Endothelial cell of umbilical vein (primary cell): ENCODE data around the gene ZNF679. TPM values are rescaled to one million over a fixed set of nuclear protein-coding genes. Genes with fewer than 3 reads are reported as not detected.
"Not testable (repeated sequence)": the region's sequence is repeated elsewhere in the genome, so short reads cannot be mapped to it uniquely, and the experiment has no call there.

ENCODE experiments used
- Bru-seq: library from RNA; stranded (reverse); fragments of 400-500 nt; gene quantifications from one replicate; lab custom pipeline; 2021; lab: Mats Ljungman, UMichigan
- BruChase-seq, 2 experiments: library from RNA; stranded (reverse); fragments of 400-500 nt; gene quantifications; one replicate each; lab custom pipeline; 2021; lab: Mats Ljungman, UMichigan
- BruUV-seq: library from RNA; stranded (reverse); fragments of 400-500 nt; replicated peaks from 2 replicates; lab custom pipeline; 2021; lab: Mats Ljungman, UMichigan
- CTCF ChIA-PET: fragments of 300-600, 350-600 bp; sonication (Branson Sonifier 250); formaldehyde crosslinking; loops from one replicate; lab custom pipeline; 2021; ENCODE audit warnings: antibody characterized with exemption, inconsistent platforms; lab: Charles Lee
- POLR2A ChIA-PET: fragments of 300-600, 350-600 bp; sonication (Branson Sonifier 250); formaldehyde crosslinking; loops from one replicate; lab custom pipeline; 2021; ENCODE audit warnings: antibody characterized with exemption, inconsistent platforms; lab: Charles Lee
- DNase-seq: peaks from one replicate; pipeline ENCODE4 v3.0.0-alpha.2; 2011; ENCODE audit warnings: low read depth, low spot score
- FAIRE-seq: peaks from 2 replicates; lab custom pipeline; 2011; peaks lifted over from hg19 to GRCh38; lab: Jason Lieb, UNC
- H2AFZ ChIP-seq: 2 replicates; pipeline ENCODE4 v1.6.0; 2012; ENCODE audit warnings: low read depth, low read length, control low read depth, inconsistent platforms
- H3K27ac ChIP-seq: 2 replicates; pipeline ENCODE4 v1.5.1; 2011; ENCODE audit warnings: low read depth, mild to moderate bottlenecking, control low read depth, low read length, moderate library complexity; ENCODE audit not compliant: insufficient read depth
- H3K27me3 ChIP-seq, 2 experiments: 2 replicates each; pipeline versions ENCODE4 v1.6.0 to v1.6.1; 2011; ENCODE audit warnings: low read length in 2 of 2, mixed read lengths in 1 of 2; ENCODE audit not compliant: control insufficient read depth in 2 of 2, insufficient read depth in 2 of 2
- H3K36me3 ChIP-seq, 2 experiments: 2 replicates in 1 of 2; 3 replicates in 1 of 2; pipeline ENCODE4 v1.5.1; 2011; ENCODE audit warnings: low read length in 2 of 2, mild to moderate bottlenecking in 1 of 2, moderate library complexity in 1 of 2; ENCODE audit not compliant: control insufficient read depth in 2 of 2, insufficient read depth in 2 of 2; ENCODE audit errors: extremely low read depth in 1 of 2
- H3K4me1 ChIP-seq: 3 replicates; pipeline ENCODE4 v1.5.1; 2011; ENCODE audit warnings: mild to moderate bottlenecking, low read length; ENCODE audit not compliant: control insufficient read depth, insufficient read depth; ENCODE audit errors: extremely low read depth
- H3K4me2 ChIP-seq: 2 replicates; pipeline ENCODE4 v1.6.1; 2011; ENCODE audit warnings: low read length, control low read depth, mixed read lengths; ENCODE audit not compliant: insufficient read depth
- H3K4me3 ChIP-seq, 3 experiments: fragments of 200-600 bp in 1 of 3; sonication (generic), shearing (Covaris generic) in 1 of 3; replicated peaks in 1 of 3; 2 replicates each; pipeline ENCODE4 v1.5.1; 2011 to 2016; ENCODE audit warnings: control low read depth in 3 of 3, low read length in 3 of 3, mild to moderate bottlenecking in 2 of 3, inconsistent platforms in 1 of 3, low read depth in 1 of 3, moderate library complexity in 1 of 3; ENCODE audit not compliant: insufficient read depth in 1 of 3
- H3K79me2 ChIP-seq: 2 replicates; pipeline ENCODE4 v1.6.0; 2012; ENCODE audit warnings: low read length, inconsistent platforms; ENCODE audit not compliant: control insufficient read depth, insufficient read depth
- H3K9ac ChIP-seq: replicated peaks from 2 replicates; pipeline ENCODE3; 2011; ENCODE audit warnings: low read length, control low read depth; ENCODE audit not compliant: insufficient read depth; ENCODE audit errors: extremely low read depth
- H3K9me1 ChIP-seq: replicated peaks from 3 replicates; pipeline ENCODE4 v1.6.0; 2011; ENCODE audit warnings: mild to moderate bottlenecking, low read length; ENCODE audit not compliant: control insufficient read depth, insufficient read depth; ENCODE audit errors: extremely low read depth
- H3K9me3 ChIP-seq: replicated peaks from 2 replicates; pipeline ENCODE4 v1.5.1; 2012; ENCODE audit warnings: low read length, inconsistent platforms; ENCODE audit not compliant: control insufficient read depth, insufficient read depth
- H4K20me1 ChIP-seq: replicated peaks from 2 replicates; pipeline ENCODE3; 2011; ENCODE audit warnings: mild to moderate bottlenecking, low read length; ENCODE audit not compliant: control insufficient read depth, insufficient read depth; ENCODE audit errors: extremely low read depth
- EZH2 ChIP-seq: IDR thresholded peaks from 2 replicates; pipeline ENCODE4 v1.6.1; 2012; ENCODE audit warnings: borderline replicate concordance, low read depth, mild to moderate bottlenecking, moderate library complexity, low read length, inconsistent platforms; ENCODE audit not compliant: severe bottlenecking
- FOS ChIP-seq: IDR thresholded peaks from 2 replicates; pipeline ENCODE4 v1.6.1; 2011; ENCODE audit warnings: mild to moderate bottlenecking, low read length, moderate library complexity, borderline replicate concordance; ENCODE audit not compliant: insufficient read depth
- GATA2 ChIP-seq: IDR thresholded peaks from 2 replicates; pipeline ENCODE4 v1.7.0; 2011; ENCODE audit warnings: low read depth, mild to moderate bottlenecking, moderate library complexity, mixed read lengths, low read length; ENCODE audit not compliant: insufficient read length, insufficient read depth
- JUN ChIP-seq: IDR thresholded peaks from 2 replicates; pipeline ENCODE4 v1.6.1; 2011; ENCODE audit warnings: borderline replicate concordance, low read depth; ENCODE audit not compliant: insufficient read length, insufficient read depth
- MYC ChIP-seq: IDR thresholded peaks from one replicate; pipeline ENCODE4 v1.6.1; 2011; ENCODE audit warnings: mild to moderate bottlenecking, low read depth, low read length
- POLR2A ChIP-seq: IDR thresholded peaks from 2 replicates; pipeline ENCODE4 v1.6.1; 2012; ENCODE audit warnings: low read depth, mild to moderate bottlenecking, control low read depth, low read length
- POLR2AphosphoS5 ChIP-seq: IDR thresholded peaks from 2 replicates; pipeline ENCODE4 v1.6.1; 2012; ENCODE audit warnings: low read depth, mild to moderate bottlenecking, control low read depth, low read length, moderate library complexity; ENCODE audit not compliant: insufficient read depth
- dilution Hi-C: fragments of 300-500 bp; cut with MboI; formaldehyde crosslinking; loops from one replicate; pipeline ENCODE4 v1.15.0; 2019; ENCODE audit warnings: low sequenced_read_pairs; ENCODE audit not compliant: extremely low pct_ligation_motif_present
- intact Hi-C: fragments of 100-400 bp; cut with micrococcal nuclease; formaldehyde crosslinking; loops from one replicate; pipeline ENCODE4 v1.10.0; 2022
- long read RNA-seq: library from polyadenylated mRNA; stranded (forward); transcript quantifications from one replicate; pipeline ENCODE4 v2.0.0, GENCODE V29; 2021
- polyA minus RNA-seq, 3 experiments: library from RNA; depleted of rRNA, polyadenylated mRNA; stranded (reverse); fragments of >200 nt; gene quantifications; 1 replicate in 1 of 3; 2 replicates in 2 of 3; pipeline ENCODE4 v1.2.3, GENCODE V29; 2011
- polyA plus RNA-seq, 4 experiments: library from polyadenylated mRNA; depleted of rRNA in 3 of 4; stranded (reverse) in 3 of 4; unstranded in 1 of 4; fragments of >200 nt; gene quantifications; 2 replicates each; pipeline versions ENCODE4 v1.2.1 to v1.2.3, GENCODE V29; 2011 to 2012; ENCODE audit warnings: missing spikeins in 1 of 4
- total RNA-seq: library from RNA; stranded (reverse); gene quantifications from 2 replicates; pipeline ENCODE4 v1.2.3, GENCODE V29; 2021
- TF ChIP-seq, protein P1 (sequence below), 2 donors: IDR thresholded peaks; 1 replicate in 1 of 2; 2 replicates in 1 of 2; pipeline ENCODE4 v1.5.1; 2011; ENCODE audit warnings: low read length in 2 of 2, mild to moderate bottlenecking in 2 of 2, moderate library complexity in 2 of 2, control low read depth in 1 of 2, inconsistent platforms in 1 of 2, low read depth in 1 of 2; ENCODE audit not compliant: insufficient read depth in 1 of 2; ENCODE audit errors: extremely low read depth in 1 of 2
- TF ChIP-seq, protein P2 (sequence below): IDR thresholded peaks from 2 replicates; pipeline ENCODE4 v1.6.1; 2011; ENCODE audit not compliant: insufficient read depth, insufficient read length

ZNF679 gene
- total RNA-seq, result not detected in 2 replicates
- polyA plus RNA-seq, result not detected in 2 replicates
- polyA plus RNA-seq (2011; cell fraction: cytosol; rRNA removed), result not detected in 2 replicates
- not detected in 2 replicates for polyA plus RNA-seq (2011; cell fraction: nucleus; rRNA removed)
- polyA plus RNA-seq (2012), result not detected in 2 replicates
- polyA minus RNA-seq, result not detected in 2 replicates
- not detected for polyA minus RNA-seq (2011; cell fraction: cytosol; rRNA and poly(A)+ RNA removed)
- not detected in 2 replicates for polyA minus RNA-seq (2011; cell fraction: nucleus; rRNA and poly(A)+ RNA removed)
- Bru-seq, nascent RNA, result not detected
- not detected for BruChase-seq, experiment 1, labeled RNA remaining after a 6-hour chase
- not detected for BruChase-seq, experiment 2, labeled RNA remaining after a 2-hour chase
- long read RNA-seq, result 0 reads

- H3K9me1 ChIP-seq, DNase-seq, H3K4me2 ChIP-seq, dilution Hi-C loops, H3K36me3 ChIP-seq, H3K4me3 ChIP-seq, CTCF ChIA-PET, BruUV-seq, H3K27ac ChIP-seq, H3K79me2 ChIP-seq, H3K9ac ChIP-seq, H4K20me1 ChIP-seq, POLR2A ChIA-PET, H3K27me3 ChIP-seq, intact Hi-C loops, FAIRE-seq, H2AFZ ChIP-seq, H3K9me3 ChIP-seq, H3K4me1 ChIP-seq: not testable (repeated sequence)
Observed at GRCh38 chr7:64228174-64228573, at the start of gene ZNF679. TSS of gene ZNF679 (plus strand) at chr7:64228474. CDS start at chr7:64249118, 20,644 bp downstream.

DNA sequence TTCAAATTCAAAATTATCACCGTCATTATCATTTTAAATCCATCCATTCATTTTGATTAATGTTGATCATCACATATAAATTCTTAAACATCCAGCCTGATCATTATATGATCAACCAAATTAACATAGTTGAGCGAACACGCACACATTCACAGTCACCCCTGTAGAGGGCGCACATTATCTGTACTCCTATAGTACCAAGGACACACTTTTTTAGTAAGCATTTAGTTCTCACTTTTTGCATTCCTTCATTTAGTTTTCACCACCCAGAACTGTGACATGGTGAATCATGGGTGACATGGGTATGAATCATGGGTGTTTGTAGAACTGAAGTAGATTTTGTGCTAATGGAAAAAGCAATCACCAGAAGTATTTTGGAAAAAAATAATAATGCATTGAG is 47.3 kb upstream of the ZNF679 start:
- intact Hi-C loops, result no loop called here
- Histone ChIP-seq H3K4me1 (no peaks in the 10 kb centered on the region), H3K4me2 (no peak overlapping the region), H3K27me3 (no peaks in the 10 kb centered on the region), H3K4me3 (no peak overlapping the region), H3K27ac (no peak overlapping the region), H3K79me2 (no peaks in the 10 kb centered on the region), H3K9ac (no peak overlapping the region), H2AFZ (no peak overlapping the region), H3K36me3 (no peaks in the 10 kb centered on the region), H3K9me3 (peaks cover 2% of the 10 kb centered on the region), H4K20me1 (no peaks in the 10 kb centered on the region), H3K9me1 (no peaks in the 10 kb centered on the region)
- dilution Hi-C loops, result no loop called here
- POLR2A ChIA-PET, result no interaction called here
- BruUV-seq, result no TSS peak
- FAIRE-seq (no peak), DNase-seq (no peak)
- CTCF ChIA-PET, result no interaction called here
- TF ChIP-seq POLR2A (no peak), FOS (no peak), MYC (no peak), POLR2AphosphoS5 (no peak), GATA2 (no peak), JUN (no peak), EZH2 (no peak)
- TF ChIP-seq, protein P1, sequence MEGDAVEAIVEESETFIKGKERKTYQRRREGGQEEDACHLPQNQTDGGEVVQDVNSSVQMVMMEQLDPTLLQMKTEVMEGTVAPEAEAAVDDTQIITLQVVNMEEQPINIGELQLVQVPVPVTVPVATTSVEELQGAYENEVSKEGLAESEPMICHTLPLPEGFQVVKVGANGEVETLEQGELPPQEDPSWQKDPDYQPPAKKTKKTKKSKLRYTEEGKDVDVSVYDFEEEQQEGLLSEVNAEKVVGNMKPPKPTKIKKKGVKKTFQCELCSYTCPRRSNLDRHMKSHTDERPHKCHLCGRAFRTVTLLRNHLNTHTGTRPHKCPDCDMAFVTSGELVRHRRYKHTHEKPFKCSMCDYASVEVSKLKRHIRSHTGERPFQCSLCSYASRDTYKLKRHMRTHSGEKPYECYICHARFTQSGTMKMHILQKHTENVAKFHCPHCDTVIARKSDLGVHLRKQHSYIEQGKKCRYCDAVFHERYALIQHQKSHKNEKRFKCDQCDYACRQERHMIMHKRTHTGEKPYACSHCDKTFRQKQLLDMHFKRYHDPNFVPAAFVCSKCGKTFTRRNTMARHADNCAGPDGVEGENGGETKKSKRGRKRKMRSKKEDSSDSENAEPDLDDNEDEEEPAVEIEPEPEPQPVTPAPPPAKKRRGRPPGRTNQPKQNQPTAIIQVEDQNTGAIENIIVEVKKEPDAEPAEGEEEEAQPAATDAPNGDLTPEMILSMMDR (IDR thresholded peaks at IDR 0.05; ENCODE audit: extremely low read depth in 1 of 2, insufficient read depth in 1 of 2, low read depth in 1 of 2, low read length in 2 of 2), result no peak
- TF ChIP-seq, protein P2, sequence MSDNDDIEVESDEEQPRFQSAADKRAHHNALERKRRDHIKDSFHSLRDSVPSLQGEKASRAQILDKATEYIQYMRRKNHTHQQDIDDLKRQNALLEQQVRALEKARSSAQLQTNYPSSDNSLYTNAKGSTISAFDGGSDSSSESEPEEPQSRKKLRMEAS, result no peak
